NCI-H1436 (cell line): ENCODE data around the gene LRRC52.

Experiments
- DNase-seq: peaks from one replicate; lab custom pipeline; 2025; lab: John Stamatoyannopoulos, UW

Gene LRRC52

DNA sequence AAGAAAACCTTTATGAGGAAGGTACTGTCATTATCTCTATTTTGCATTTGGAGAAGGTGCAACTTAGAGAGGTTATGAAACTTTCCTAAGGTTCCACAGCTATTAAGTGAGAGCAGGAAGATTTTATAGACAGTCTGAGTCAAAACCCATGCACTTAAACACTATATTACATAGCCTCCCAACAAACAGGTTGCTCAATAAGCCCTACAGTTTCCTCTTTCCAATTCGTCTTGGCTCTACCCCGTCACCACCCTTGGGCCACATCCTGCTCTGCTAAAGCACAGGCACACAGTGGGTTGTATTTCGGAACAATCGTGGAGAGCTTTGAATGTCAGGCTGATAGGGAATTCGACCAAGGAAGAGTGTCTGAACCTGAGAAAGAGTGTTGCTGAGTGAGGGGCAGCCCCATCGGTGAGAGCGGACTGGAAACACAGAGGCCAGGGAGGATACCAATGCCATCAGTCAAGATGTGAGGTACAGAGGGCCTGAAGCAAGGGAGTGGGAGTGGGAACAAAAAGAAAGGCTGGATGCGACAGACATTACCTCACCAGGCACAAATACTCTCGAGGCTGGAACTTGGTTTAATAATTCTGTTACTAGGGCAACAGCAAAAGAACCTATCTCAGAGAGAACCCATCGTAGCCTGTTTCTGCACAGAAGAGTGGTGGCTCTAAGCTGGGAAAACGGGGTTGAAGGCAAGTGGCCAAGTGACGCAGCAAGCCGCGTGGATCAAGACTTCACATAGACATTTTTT is 6.3 kb upstream of the LRRC52 start:
- DNase-seq, result no peak

DNA sequence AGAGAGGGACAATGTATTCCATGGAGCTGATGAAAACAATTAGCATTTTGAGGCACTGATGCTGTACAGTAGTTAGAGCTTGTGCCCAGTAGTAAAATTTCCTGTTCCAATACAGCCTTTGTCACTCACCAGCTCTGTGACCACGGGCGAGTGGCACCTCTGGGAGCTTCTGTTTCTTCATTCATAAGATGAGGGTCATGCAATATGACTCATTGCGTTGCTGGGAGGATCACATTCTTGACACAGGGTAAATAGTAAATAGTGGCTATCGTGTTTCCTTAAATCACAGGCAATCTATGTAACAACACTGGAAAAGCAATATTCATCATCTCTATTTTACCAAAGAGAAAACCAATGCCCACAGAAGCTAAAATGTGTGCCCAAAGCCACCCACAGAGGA is 4.5 kb upstream of the LRRC52 start:
- DNase-seq, result peak; percentile 21

DNA sequence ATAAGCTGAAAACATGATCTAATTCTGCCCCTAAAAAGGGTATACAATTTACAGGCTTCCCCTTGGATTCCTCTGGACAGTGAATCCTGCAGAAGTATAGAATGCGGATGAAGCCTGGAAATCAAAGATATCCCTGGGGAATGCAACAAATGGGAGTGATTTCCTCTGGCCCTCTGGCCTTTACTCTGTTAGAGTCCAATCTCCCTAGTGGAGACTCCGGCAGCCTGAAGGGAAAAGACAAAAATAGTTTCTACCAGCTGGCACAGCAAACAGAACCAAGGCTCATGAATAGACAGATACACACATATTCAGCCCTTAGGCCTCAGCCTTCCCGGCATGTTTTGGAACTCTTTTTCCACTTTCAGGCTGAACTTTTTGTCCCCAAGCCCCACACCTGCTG is 3.9 kb upstream of the LRRC52 start:
- DNase-seq, result no peak

DNA sequence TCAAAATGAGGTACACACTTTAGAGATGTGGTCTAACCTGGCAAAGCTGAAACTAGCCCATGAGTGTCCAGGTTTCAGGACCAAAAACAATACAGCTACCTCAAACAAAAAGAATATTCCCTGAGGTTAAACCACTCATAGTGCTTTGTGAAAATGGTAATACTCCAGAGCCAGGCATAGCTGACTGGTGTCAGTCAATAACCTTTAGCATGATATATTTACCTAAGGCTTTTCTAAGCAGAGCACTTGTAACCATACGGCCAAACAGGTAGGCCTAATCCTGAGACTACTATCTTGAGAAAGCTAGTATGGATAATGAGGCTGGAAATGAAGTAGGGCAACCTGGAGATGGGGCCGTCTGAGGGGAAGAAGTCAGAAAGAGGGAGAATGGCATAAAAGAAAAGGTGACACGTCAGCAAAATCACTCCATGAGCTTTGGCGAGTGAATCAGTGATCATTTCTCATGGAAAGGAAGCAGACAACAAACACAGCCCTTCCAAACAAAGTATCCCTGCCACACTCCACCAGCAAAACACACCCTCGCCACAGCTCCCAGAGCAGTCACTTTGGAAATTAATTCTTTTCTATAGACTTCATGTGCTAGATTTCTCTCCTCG is 1.7 kb upstream of the LRRC52 start:
- no peak for DNase-seq

DNA sequence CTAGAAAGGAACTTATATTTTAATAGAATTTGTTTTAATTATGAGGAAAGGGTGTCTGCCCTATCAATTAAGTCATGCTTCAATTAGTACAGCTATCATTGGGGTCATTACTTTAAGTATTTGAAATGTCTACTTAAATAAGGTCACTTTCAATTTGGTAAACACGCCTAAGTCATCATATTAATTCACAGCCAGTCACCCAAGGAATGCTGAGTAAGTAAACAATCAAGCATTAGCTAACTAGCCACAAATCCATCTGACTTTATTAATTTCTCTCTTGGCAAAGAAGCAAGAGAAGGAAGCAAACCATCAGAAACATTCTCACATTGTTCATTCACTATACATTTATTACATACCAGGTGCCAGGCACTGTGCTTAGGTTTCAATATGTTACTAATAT is 1.2 kb upstream of the LRRC52 start:
- DNase-seq, result no peak

DNA sequence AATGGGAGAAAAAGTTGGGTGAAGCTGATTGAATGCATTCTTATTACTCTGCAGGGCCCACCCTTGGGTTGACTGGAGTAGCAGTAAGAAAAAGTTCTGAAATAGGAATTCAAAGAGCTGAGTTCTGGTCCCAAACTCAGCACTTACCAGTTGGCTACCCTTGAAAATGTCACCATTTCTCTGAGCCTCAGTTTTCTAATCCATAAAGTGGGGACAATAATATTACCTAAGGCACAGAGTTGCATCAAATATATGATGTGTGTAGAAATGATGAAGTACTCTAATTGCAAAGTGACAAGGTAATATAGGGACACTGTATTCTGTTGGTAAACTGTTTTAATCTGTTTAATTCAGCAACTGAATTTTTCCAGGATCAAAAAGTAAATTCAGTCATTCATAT is 1.2 kb downstream of the LRRC52 start:
- DNase-seq, result no peak

DNA sequence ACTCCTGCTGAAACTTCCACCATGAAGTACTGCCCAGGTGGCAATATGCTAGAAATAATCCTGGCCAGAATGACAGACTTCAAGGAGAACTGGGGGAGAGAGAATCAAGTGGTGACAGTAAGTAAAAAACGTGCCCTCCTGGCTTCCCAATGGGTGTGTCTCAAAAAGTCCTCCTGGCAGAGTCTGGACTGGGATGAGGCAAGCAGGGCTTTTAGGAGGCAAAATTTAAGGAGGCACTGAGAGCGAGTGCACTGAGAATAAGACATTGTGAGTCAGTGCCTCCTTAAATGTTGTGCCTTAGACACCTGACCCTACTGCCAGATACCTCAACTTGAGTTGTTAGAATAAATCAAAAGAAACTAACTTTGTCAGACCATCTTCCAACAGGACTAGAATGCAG is 2.2 kb downstream of the LRRC52 start:
- DNase-seq, result no peak

DNA sequence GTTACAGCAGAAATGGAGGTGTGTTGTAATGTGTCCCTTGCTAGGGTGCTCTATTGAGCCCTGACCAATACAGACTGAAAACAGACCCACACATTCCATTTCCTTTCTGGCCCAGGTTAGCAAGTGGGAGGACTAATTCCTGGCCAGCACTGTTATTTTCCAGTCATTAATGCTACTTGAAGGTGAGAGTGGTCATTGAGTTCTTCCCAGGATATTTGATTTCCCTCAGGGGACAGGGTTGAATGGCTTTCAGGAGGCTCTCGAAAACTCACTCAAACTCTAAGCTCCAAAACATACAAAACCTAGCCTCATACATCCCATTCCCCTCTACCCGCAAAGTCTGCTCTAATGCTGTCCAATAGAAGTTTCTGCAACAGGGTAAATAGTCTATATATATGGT is 6.2 kb downstream of the LRRC52 start:
- DNase-seq, result no peak

DNA sequence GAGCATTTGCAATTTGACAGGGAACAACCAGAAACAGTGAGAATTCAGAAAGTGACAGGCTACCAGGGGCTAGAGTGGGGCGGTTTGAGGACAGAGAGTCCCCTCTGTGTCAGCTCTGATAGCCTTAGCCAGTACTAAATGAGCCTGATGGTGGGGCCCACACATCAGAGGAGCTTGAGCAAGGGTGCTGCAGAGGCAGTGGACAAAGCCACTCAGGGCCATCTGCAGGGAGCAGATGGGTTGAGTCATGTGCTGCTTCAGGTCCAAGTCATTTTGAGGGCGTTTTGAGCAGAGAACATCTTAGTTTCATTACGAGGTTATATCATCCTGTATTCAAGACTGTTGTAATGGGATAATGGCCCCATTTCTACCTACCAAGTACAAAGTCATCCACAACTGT is 7.7 kb downstream of the LRRC52 start:
- DNase-seq, result no peak

DNA sequence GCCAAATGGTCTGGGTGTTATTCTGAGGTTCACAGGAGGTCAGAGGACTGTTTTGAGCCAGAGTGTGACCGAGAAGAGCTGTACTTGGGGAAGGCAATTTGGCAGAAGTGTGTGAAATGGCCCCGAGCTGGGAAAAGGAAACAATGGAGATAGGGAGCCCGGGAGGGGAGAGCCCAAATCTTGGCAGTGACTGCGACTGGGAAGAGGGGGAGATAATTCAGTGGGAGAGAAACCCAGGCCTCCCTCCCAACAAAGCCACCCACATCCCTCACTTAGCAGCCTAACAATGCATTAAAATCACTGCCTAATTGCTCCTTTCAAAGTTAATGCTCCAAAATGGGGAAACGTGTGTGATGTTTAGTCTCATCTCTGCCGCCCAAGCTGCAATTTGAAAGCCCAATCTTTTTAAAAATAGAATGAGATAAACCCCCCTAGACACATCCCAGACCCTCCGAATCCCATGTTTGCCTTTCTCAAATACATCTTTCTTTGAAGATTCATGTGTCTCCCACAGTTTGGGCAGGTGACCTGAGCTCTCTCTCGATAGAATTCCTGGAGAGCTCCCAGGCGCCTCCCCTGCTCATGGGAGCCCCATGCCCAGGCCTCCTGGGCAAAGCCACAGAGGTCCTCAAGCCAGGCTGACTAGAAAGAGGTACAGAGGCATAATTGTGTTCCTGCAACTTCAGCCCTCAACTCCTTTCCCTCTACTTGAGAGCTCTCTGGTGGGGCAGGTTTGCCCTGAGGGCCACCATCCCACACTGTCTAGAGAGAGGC is 17.3 kb downstream of the LRRC52 start:
- DNase-seq, result no peak

DNA sequence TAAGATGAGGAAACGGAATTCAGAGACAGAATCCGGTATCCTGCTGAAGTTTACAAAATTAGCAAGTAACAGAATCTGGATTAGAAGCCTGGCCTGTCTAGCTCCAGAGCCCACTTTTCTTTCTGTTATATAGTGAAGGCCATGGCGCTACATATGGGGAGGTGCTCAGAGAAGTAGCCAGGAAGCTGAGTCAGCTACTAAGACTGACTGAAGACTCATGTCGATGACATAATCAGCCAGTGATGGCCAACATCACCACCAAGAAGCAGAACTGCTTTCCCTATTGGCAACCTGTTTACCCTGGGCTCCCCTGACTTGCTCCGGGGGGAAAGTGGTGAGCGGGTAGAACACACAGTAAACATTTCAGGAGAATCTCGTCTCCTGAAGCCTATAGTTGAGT is 18.8 kb downstream of the LRRC52 start:
- DNase-seq, result no peak

DNA sequence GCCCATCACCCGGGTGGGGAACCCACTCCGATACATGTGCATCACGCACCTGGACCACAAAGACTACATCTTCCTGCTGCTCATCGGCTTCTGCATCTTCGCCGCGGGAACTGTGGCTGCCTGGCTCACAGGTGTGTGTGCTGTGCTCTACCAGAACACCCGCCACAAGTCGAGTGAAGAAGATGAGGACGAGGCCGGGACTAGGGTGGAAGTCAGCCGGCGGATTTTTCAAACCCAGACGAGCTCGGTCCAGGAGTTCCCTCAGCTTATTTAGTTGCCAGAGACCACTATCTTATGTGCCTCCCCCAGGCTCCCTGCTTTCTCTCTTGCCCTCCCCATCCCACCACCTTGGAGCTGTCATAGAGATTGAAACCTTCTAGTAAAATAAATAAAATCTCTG is 19.8 kb downstream of the LRRC52 start:
- no peak for DNase-seq

DNA sequence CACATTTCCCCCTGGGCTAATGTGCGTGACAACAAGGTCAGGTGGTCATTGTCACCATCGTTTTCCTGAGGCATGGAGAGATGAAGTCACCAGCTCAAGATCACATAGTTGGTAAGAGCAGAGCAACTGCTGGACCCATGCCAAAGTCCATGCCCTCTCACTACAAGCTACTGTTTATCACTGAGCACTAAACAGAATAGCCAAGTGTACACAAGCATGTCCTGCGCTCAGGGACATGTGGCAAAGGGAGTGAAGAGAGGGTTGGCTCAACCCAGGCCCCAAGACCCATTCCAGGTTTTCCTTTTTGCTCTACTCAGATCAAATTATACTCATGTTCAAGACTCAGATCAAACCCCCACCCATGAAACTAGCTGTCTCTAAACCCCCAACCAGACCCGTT is 20.8 kb downstream of the LRRC52 start:
- no peak for DNase-seq

DNA sequence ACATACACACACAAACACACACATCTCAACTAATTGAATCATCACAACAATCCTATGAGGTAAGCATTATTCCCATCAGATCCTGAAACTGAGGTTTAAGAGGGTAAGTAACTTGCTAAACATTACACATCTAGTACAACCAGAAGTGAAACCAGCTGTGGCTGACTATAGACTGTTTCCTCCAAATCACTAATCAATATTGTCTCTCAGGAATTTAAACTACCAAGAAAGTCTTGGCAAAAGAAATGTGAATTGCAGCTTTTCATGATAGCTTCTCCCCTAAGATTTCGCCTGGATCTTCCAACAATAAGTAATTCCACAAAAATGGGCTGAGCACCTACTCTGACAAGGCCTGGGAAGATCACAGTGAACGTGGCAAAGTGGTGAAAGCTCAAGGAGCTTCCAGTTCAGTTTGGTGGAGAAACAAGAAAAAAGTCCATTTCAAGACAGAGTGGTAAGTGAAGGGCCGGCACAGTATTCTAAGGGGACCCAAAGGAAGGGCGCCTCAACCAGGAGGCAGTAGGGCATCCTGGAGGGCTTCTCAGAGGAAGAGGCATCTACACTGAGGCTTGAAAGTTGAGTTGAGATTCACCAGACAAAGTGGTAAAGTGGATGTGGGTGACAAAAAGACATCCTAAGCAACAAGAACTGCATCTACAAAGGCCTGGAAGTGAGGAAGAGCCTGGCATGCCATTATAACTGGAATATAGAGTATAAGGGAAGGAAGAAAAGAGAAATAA is 22.1 kb downstream of the LRRC52 start:
- DNase-seq, result no peak

DNA sequence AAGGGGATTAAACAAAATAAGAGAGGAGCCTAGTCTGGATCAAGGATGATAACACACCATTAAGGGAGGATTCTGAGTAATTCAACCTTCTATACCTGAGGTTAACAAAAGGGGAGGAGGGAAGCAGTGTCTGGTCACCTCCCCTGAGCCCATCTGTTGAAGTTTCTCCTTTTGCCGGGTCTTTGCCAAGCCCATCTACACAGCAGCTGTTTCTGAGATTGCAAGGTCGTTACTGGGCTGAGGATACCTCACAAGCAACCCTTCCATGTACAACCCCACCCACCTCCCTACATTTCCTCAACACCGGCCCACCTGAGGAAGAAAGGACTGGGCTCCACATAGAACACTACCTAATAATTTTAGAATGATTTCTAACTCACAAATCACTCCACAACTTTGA is 26.3 kb downstream of the LRRC52 start:
- no peak for DNase-seq

DNA sequence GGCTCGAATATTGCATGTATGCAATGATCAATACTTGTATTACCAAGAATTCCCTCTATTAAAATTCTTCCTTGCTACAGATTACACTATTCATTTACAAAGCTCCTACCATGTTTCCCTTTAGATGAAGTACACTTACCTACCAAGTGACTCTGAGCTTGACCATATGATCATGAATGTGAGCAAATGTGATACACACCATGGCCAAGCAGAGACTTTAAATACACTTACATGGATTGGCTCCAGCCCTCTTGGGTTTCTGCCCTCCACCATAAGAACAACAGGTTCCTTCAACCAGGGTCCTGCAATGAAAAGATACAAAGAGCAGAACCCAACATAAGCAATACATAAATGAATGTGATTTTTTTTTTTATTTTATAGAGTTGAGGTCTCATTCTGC is 30.0 kb downstream of the LRRC52 start:
- no peak for DNase-seq

DNA sequence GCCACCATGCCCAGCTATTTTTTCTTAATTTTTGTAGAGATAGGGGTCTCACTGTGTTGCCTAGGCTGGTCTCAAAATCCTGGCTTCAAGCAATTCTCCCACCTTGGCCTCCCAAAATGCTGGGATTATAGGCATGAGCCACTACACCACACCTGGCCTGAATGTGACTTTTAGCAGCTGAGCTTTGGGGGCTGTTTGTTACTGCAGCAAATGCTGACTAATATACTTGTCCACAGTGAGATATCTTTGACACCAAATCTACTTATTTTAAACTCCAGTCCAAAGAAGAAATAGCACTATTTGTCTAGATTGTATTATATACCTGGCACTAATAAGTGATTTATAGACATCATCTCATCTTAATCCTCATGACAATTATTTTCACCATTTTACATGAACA is 30.5 kb downstream of the LRRC52 start:
- no peak for DNase-seq

DNA sequence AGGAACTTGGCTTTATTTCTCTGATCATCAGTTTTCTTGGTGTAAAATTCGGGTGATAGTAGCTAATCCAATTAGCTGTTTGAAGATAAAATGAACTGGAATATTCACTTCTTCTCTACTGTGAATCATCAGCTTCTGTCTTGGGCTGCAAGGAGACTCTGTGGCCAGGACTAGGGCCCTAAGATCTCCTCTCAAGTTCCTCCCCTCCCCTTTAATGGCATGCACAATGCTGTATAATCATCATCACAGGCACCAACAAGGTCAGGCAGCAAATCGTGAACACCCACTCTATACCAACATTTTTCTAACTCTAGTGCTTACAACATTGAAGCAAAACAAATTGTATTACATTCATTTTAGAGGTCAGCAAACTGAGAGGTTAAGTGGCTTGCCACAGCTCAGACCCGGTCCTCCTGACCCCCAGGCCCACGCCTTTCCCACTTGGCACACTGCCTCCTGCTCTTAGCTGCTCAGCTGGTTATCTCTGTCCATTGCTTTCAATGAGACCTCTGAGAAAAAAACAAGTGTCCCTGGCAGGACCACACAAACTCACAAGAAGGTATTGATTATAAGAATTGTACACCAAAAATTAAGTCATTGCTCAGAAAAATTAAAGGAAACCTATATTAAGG is 31.8 kb downstream of the LRRC52 start:
- no peak for DNase-seq

DNA sequence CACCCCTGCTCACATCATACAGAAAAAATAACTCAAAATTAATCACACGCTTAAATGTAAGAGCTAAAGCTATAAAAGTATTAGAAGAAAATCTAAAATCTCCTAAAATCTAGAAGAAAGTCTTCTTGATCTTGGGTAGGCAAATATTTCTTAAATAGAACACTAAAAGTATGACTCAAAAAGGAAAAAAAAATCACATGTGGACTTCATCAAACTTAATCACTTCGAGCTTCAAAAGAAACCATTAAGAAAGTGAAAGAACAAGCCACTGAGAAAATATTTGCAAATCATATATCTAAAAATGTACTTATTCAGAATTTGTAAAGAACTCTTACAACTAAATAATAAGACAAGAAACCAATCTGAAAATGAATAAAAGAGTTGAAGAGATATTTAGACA is 32.7 kb downstream of the LRRC52 start:
- no peak for DNase-seq

DNA sequence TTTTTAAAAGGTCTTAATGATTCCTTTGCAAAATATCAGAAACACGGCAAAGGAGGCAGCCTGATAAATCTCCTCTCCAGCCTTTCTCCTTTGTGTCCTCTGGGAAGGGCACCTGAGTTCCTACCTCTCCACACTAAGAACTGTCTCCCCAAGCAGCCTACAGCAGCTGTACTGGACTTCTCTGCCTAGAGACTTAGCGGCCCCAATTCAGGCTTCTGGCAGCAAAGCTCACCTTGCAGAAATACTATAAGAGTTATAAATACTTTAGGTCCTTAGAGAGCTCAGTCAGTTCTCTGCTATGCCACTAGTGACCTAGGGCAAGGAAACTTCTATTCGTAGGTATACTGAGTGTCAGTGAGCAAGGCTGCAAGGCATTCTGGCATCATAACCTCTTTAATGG is 33.9 kb downstream of the LRRC52 start:
- no peak for DNase-seq

DNA sequence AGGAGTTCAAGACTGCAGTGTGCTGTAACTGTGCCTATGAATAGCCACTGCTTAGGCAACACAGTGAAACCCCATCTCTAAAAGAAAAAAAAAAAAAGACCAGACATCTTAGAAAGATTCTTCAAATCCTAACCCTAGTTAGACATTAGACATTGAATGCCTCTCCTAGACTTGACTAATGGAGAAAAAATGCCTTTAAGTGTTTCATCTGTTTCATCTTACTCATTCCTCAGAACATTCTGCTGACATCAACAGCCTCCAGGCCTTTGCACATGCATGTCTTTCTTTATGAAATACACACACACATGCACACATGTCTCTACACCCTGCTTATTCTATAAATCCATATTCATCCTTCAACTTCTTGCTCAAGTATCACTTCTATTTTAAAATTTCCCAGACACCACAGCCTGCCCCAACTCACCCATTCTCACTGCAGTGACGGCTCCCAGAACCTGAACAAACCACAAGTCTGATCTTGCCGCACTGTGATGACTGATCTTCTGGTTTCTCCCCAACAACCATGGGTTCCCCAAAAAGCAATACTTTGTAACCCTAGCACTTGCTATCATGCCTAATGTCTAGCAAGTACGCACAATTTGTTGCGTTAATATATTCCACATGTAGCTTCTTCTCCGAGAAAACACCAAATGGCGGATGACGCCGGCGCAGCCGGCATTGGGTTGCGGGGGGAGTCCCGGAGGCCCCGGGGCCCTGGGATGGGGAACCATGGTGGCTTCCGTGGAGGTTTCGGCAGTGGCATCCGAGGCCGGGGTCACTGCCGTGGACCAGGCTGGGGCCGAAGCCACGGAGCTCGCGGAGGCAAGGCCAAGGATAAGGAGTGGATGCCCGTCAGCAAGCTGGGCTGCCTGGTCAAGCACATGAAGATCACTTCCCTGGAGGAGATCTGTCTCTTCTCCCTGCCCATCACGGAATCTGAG is 37.4 kb downstream of the LRRC52 start:
- DNase-seq, result no peak
